Liver (tissue), 9 donors: Measurements from ENCODE around the gene CPED1. TPM values are rescaled to one million over a fixed set of nuclear protein-coding genes. Genes with fewer than 3 reads are reported as not detected.

Experiments
- DNase-seq: peaks from one replicate; pipeline ENCODE4 v3.0.0-alpha.2; 2017; ENCODE audit warnings: low spot score
- H3K27ac ChIP-seq, 2 donors: one replicate each; pipeline ENCODE4 v1.7.0; 2013; ENCODE audit warnings: inconsistent platforms in 2 of 2, low read length in 2 of 2, control low read depth in 1 of 2, low read depth in 1 of 2, mild to moderate bottlenecking in 1 of 2
- H3K27me3 ChIP-seq, 4 donors: one replicate each; pipeline versions ENCODE4 v1.6.1 to v1.7.0; 2013; ENCODE audit warnings: low read length in 3 of 4, inconsistent platforms in 1 of 4, mild to moderate bottlenecking in 1 of 4, moderate library complexity in 1 of 4; ENCODE audit not compliant: control insufficient read depth in 4 of 4, insufficient read depth in 4 of 4
- H3K36me3 ChIP-seq, 4 donors: one replicate each; pipeline versions ENCODE4 v1.6.1 to v1.7.0; 2013; ENCODE audit warnings: low read length in 3 of 4, mild to moderate bottlenecking in 3 of 4, low read depth in 1 of 4, moderate library complexity in 1 of 4; ENCODE audit not compliant: control insufficient read depth in 4 of 4, insufficient read depth in 3 of 4
- H3K4me1 ChIP-seq, 4 donors: one replicate each; pipeline versions ENCODE4 v1.6.1 to v1.7.0; 2013; ENCODE audit warnings: low read length in 3 of 4, mild to moderate bottlenecking in 3 of 4, moderate library complexity in 1 of 4; ENCODE audit not compliant: control insufficient read depth in 4 of 4, insufficient read depth in 4 of 4
- H3K4me3 ChIP-seq, 3 donors: one replicate each; pipeline versions ENCODE4 v1.6.1 to v1.7.0; 2013; ENCODE audit warnings: low read length in 3 of 3, control low read depth in 1 of 3, low read depth in 1 of 3, mild to moderate bottlenecking in 1 of 3
- H3K9ac ChIP-seq, 2 donors: one replicate each; pipeline ENCODE4 v1.7.0; 2013; ENCODE audit warnings: low read length in 2 of 2, mild to moderate bottlenecking in 2 of 2, moderate library complexity in 2 of 2, control low read depth in 1 of 2, low read depth in 1 of 2
- H3K9me3 ChIP-seq, 4 donors: one replicate each; pipeline versions ENCODE4 v1.6.1 to v1.7.0; 2013; ENCODE audit warnings: low read length in 3 of 4; ENCODE audit not compliant: control insufficient read depth in 4 of 4
- ATF3 ChIP-seq: IDR thresholded peaks from 2 replicates; pipeline ENCODE4 v1.6.1; 2016; ENCODE audit warnings: antibody characterized with exemption
- CTCF ChIP-seq: fragments of 150-350 bp; IDR thresholded peaks from 2 replicates; pipeline ENCODE4 v1.5.1; 2017; ENCODE audit warnings: improper control_type of control experiment, low read depth, low read length; ENCODE audit not compliant: missing input control
- EGR1 ChIP-seq, 2 donors: IDR thresholded peaks; 2 replicates each; pipeline ENCODE4 v1.6.1; 2016 to 2018; ENCODE audit warnings: antibody characterized with exemption in 2 of 2, low read depth in 2 of 2
- FOXA1 ChIP-seq: IDR thresholded peaks from 2 replicates; pipeline ENCODE4 v1.6.1; 2016; ENCODE audit warnings: antibody characterized with exemption
- FOXA2 ChIP-seq: IDR thresholded peaks from 2 replicates; pipeline ENCODE4 v1.6.1; 2016; ENCODE audit warnings: antibody characterized with exemption
- GABPA ChIP-seq, 2 donors: IDR thresholded peaks in 1 of 2; conservative IDR thresholded peaks in 1 of 2; 2 replicates each; pipeline ENCODE4 v1.6.1; 2016; ENCODE audit warnings: antibody characterized with exemption in 2 of 2, mild to moderate bottlenecking in 1 of 2, moderate library complexity in 1 of 2
- HNF4A ChIP-seq, 2 donors: conservative IDR thresholded peaks; 2 replicates each; pipeline ENCODE4 v1.6.1; 2016; ENCODE audit warnings: antibody characterized with exemption in 2 of 2, mild to moderate bottlenecking in 2 of 2
- HNF4G ChIP-seq: IDR thresholded peaks from 2 replicates; pipeline ENCODE4 v1.6.1; 2016; ENCODE audit warnings: antibody characterized with exemption
- JUND ChIP-seq, 2 donors: IDR thresholded peaks; 2 replicates each; pipeline ENCODE4 v1.6.1; 2016; ENCODE audit warnings: antibody characterized with exemption in 2 of 2
- NR2F2 ChIP-seq: IDR thresholded peaks from 2 replicates; pipeline ENCODE4 v1.6.1; 2016; ENCODE audit warnings: antibody characterized with exemption
- RAD21 ChIP-seq, 2 donors: IDR thresholded peaks; 2 replicates each; pipeline ENCODE4 v1.6.1; 2016; ENCODE audit warnings: antibody characterized with exemption in 2 of 2, mild to moderate bottlenecking in 2 of 2
- REST ChIP-seq: IDR thresholded peaks from 2 replicates; pipeline ENCODE4 v1.6.1; 2016; ENCODE audit warnings: antibody characterized with exemption, mild to moderate bottlenecking
- RXRA ChIP-seq, 2 donors: IDR thresholded peaks; 2 replicates each; pipeline ENCODE4 v1.6.1; 2017 to 2018; ENCODE audit warnings: antibody characterized with exemption in 2 of 2, mild to moderate bottlenecking in 1 of 2
- SP1 ChIP-seq: IDR thresholded peaks from 2 replicates; pipeline ENCODE4 v1.6.1; 2018; ENCODE audit warnings: antibody characterized with exemption, mild to moderate bottlenecking
- TAF1 ChIP-seq: conservative IDR thresholded peaks from 2 replicates; pipeline ENCODE4 v1.6.1; 2016; ENCODE audit warnings: antibody characterized with exemption, mild to moderate bottlenecking
- YY1 ChIP-seq: IDR thresholded peaks from 2 replicates; pipeline ENCODE4 v1.6.1; 2016; ENCODE audit warnings: antibody characterized with exemption, mild to moderate bottlenecking
- ZBTB33 ChIP-seq: IDR thresholded peaks from 2 replicates; pipeline ENCODE4 v1.6.1; 2016; ENCODE audit warnings: antibody characterized with exemption
- WGBS: extraction: QIAGEN DNeasy Blood & Tissue Kit; methylation state at CpG from one replicate; pipeline ENCODE4 v1.1.7; 2013; 5-methylcytosine and 5-hydroxymethylcytosine counted together
- polyA plus RNA-seq, 2 donors: library from polyadenylated mRNA; stranded (reverse) in 1 of 2; unstranded in 1 of 2; fragments of 200-250 nt in 1 of 2; fragments of >200 nt in 1 of 2; fragmentation: Nextera tagmentation in 1 of 2; extraction: Ambion mirVana in 1 of 2; gene quantifications; one replicate each; pipeline versions ENCODE4 v1.2.1 to v1.2.3, GENCODE V29; 2013 to 2015
- total RNA-seq, 2 donors: library from RNA; depleted of rRNA; stranded (reverse); fragments of >200 nt; gene quantifications; one replicate each; pipeline ENCODE4 v1.2.3, GENCODE V29; 2014
- TF ChIP-seq, protein P1 (sequence below): IDR thresholded peaks from 2 replicates; pipeline ENCODE4 v1.6.1; 2016; ENCODE audit warnings: antibody characterized with exemption
- donor health status: healthy.
- donor health status: healthy.
- donor health status: healthy.
- donor health status: healthy.
- donor health status: healthy.

Gene CPED1
- total and polyA plus RNA-seq, 4 donors: 8.5 to 58.0 (median 14.6) TPM

GRCh38 chr7:120991581-120991980 lies 3.1 kb downstream of the CPED1 start:
- H3K9ac ChIP-seq: peak overlapping the region; percentile 74 to 97
- no peaks in the 10 kb centered on the region for H3K27me3 ChIP-seq
- H3K36me3 ChIP-seq: no peaks in the 10 kb centered on the region
- 11% methylated on average over 2 of the region's 2 CpGs for WGBS
- TF ChIP-seq CTCF (no peak), SP1 (no peak), JUND (IDR thresholded peaks at IDR 0.05) (no peak), YY1 (peak; percentile 48), NR2F2 (no peak), FOXA2 (no peak)
- DNase-seq: no peak
- H3K4me3 ChIP-seq: peak overlapping the region; percentile 44 to 79 (median 76)
- H3K9me3 ChIP-seq: no peaks in the 10 kb centered on the region
- H3K27ac ChIP-seq: peak overlapping the region; percentile 95 to 99
- H3K4me1 ChIP-seq: peaks cover 0 to 37% (median 19%) of the 10 kb centered on the region in 4 donors

DNA sequence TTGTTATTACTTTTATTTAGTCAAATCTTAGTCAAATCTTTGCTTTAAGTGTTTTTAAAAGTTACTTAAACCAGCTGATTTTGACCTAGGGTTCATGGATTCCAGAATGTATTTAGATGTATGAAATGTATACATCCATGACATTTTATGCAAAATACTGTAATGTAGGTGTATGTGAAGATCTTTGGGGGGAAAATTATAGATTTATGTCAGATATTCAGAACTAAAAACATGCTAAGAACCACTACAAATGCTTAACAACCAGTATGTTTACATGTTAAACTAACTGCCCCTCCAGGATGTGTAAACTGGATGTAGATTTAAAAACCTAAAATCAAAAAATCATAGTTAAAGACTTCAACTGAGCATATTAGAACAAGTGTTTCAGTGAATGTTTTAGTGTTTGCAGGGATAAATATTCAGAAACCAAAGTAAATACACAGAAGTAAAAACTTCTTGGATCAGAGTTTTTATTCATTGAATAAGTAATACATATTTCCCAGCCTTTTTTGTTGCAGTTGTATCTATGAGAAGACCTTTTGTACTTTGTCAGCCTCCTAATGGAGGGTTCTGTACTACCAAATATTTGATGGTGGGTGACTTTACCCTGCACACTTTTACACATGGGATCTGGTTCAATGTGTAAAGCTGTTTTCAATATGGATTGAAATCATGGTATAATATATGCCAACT lies 3.9 kb downstream of the CPED1 start:
- Histone ChIP-seq H3K27ac (peak overlapping the region; percentile 19 to 41), H3K4me3 (no peak overlapping the region), H3K27me3 (no peaks in the 10 kb centered on the region), H3K9ac (peak overlapping the region; percentile 74 to 97), H3K9me3 (no peaks in the 10 kb centered on the region), H3K4me1 (peaks cover 0 to 41% (median 19%) of the 10 kb centered on the region in 4 donors), H3K36me3 (peaks cover 0 to 2% (median 0%) of the 10 kb centered on the region in 4 donors)
- no peak for DNase-seq
- TF ChIP-seq JUND (IDR thresholded peaks at IDR 0.05) (no peak), HNF4A (conservative IDR thresholded peaks at IDR 0.05) (no peak), SP1 (no peak), TAF1 (no peak), HNF4G (no peak), FOXA2 (no peak), ZBTB33 (no peak), RXRA (IDR thresholded peaks at IDR 0.05) (no peak), EGR1 (IDR thresholded peaks at IDR 0.05; ENCODE audit: low read depth in 2 of 2) (no peak), FOXA1 (no peak), ATF3 (no peak), CTCF (no peak), REST (no peak), GABPA (IDR thresholded peaks at IDR 0.05 in 1 of 2, conservative IDR thresholded peaks at IDR 0.05 in 1 of 2) (no peak), YY1 (no peak), NR2F2 (no peak), RAD21 (IDR thresholded peaks at IDR 0.05) (no peak)
- TF ChIP-seq, protein P1, sequence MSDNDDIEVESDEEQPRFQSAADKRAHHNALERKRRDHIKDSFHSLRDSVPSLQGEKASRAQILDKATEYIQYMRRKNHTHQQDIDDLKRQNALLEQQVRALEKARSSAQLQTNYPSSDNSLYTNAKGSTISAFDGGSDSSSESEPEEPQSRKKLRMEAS: no peak
